ENCODE results near the gene GPD2.

The GPD2 gene

DNA sequence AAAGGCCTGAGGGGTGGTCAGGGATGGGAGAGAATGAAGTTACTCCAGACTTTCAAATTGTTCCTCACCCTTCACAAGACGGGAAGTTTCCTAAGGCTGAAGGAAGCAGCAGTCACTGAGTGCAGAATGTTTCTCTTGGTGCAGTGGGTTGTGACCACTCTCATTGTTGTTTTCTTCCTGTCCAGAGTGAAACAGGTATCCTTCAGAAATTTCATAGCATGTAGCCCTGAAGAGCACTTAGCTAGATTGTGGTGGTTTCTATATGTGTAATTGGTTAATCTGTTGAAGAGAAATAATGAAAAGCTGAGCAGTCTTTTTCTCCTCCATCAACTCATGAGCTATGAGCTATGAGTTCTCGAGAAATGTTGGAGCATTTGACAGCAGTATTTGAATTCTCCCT, 96.8 kb downstream of the GPD2 start:
- DNase-seq (ENCODE audit: low read depth in 2 of 2) = no peak

GRCh38 chr2:156536534-156536933, 100.4 kb downstream of the GPD2 start:
- no peak for DNase-seq (ENCODE audit: low read depth in 2 of 2)

DNA sequence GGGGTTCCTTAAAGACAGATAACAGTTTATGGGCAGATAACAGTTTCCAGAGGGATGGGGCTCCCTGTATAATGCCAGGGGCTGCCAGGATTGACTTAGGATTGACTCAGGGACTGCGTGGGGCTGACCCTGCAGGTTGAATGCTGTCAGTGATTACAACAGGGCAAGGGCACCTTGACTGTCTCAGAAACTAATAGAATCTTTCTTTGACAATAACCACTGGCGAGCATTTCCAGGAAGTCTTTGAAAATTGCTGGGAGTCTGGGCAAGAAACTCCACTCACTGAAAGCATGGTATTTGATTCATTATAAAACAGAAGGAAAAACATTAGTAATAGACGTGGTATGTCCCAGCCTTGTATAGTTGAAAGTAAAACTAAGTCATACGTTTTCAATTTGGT, 101.0 kb downstream of the GPD2 start:
- DNase-seq (ENCODE audit: low read depth in 2 of 2) = no peak

- DNase-seq (ENCODE audit: low read depth in 2 of 2) = no peak
These were observed 101.9 kb downstream of the GPD2 start for GRCh38 chr2:156538083-156538504.

DNA sequence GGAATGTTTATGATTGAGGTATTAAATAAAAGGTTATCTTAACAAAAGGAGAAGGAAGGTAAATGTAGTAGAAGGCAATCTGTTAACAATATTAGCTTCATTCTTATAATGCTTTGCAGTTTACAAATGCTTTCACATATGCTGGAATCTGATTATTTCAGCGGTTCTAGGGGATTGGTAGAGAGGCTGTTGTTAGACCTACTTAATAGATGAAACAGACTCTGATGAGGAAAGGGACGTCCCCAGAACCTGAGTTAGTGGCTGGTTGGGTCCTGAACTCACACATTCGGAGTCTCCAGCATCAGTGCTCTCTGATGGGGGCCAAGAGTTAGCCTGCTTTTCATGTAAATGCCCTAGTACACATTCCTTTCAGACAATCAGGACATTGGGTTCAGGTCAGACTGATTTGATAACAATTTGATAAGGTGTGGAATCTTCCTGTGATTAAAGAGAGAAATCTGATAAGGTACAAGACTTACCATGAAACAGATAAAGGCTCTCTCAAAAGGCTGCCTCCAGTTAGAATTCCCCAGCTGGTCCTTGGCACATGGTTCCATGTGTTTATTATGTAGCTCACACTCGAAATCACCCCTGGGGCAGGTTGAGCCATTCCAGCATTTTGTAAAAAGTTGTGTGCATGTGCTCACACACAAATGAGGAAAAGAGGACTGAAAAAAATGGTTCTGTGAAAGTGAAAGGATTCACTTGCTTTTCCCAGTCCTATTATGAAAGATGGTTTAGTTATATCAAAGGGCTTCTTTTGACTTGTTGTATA, 103.1 kb downstream of the GPD2 start:
- DNase-seq (ENCODE audit: low read depth in 2 of 2) = no peak

GRCh38 chr2:156540706-156541105, 104.5 kb downstream of the GPD2 start:
- no peak for DNase-seq (ENCODE audit: low read depth in 2 of 2)

DNA sequence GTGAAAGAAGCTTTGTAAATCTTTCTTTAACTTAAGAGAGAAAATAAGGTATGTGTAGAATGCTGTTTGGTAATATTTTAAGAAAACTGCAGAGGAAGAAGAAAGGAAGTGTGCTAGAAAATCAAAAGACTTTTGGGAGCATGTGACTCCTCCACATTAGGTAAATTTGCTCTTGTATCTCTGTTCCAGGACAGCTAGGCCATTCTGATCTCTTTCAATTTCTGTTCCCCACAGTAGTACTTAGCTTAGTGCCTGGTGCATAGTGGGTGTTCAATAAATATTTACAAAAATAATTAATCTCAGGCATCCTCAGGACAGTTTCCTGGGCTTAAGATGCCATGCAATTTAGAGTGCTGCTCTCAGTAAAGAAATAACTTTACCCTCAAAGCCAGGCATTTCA, 105.0 kb downstream of the GPD2 start:
- no peak for DNase-seq (ENCODE audit: low read depth in 2 of 2)

- DNase-seq (ENCODE audit: low read depth in 2 of 2) = no peak
These were observed 105.5 kb downstream of the GPD2 start for GRCh38 chr2:156541706-156542105.

DNA sequence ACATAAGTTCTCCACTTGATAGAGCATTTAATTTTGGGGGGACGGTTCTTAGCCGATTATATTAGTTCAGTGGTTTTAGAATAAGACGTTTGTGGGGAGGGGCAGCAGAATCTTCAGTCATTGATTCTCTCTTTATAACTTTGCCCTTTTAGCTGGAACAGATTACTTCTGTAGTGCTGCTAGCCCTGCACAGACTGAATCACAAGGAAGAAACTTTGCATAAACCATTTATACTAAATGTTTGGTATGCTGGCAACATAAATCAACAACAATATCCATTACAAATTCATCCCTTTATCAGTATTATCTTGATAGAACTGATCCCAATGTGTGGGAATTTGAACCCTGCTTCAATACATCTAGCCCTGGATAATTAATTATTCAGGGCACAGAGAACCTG, 112.2 kb downstream of the GPD2 start:
- DNase-seq (ENCODE audit: low read depth in 2 of 2) = no peak

- no peak for DNase-seq (ENCODE audit: low read depth in 2 of 2)
These were observed 117.7 kb downstream of the GPD2 start for GRCh38 chr2:156553714-156554442.

- DNase-seq (ENCODE audit: low read depth in 2 of 2) = no peak
These were observed 125.1 kb downstream of the GPD2 start for GRCh38 chr2:156561326-156561725.

GRCh38 chr2:156562124-156562523, 125.9 kb downstream of the GPD2 start:
- DNase-seq (ENCODE audit: low read depth in 2 of 2) = no peak

GRCh38 chr2:156563994-156564753, 128.0 kb downstream of the GPD2 start:
- DNase-seq (ENCODE audit: low read depth in 2 of 2) = no peak

DNA sequence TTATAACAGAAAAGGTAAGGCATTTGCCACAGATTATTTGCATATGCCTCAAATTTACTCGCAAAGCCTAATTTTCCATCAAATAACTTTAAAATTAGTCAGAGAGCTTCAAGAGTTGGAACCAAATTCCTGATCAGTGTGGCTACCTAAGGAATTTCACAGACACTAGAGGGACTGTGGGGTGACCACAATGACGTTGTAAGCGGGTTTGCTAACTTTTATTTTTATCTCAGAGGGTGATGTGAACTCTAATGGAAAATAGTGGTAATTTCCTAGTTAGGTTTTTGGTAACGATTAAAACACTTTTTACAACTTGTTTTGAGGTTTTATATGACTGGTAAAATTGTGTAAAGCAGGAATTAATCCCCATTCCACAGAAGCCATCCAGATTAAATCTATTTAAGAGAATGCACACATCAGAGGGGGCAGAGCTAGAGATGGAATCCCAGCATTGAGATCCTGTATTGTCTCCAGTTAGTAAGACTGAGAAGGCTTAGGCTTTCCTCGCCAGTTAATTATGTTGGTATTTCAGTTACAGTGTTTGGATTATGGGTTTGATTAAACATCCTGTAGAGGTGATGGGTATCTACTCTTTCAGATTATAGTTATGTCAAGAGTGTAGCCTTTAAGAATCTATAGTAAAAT, 129.0 kb downstream of the GPD2 start:
- no peak for DNase-seq (ENCODE audit: low read depth in 2 of 2)

DNA sequence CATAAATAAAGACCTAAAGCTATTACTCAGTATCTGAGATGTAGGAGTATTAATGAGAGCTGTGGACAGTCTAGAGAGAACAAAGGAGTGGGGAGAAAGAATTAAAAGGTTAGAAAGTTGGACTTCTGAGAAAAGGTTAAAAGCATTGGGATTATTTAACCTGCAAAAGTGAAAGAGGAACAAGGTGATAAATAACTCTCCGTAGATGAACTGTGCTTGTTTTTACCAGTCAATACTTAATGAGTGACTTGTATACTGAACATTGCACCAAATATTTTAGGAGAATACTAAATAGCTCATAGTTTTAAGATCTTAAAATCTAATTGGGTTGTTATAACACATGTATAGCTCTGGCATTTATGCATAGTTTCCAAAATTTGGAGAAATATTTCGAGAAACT, 137.5 kb downstream of the GPD2 start:
- DNase-seq (ENCODE audit: low read depth in 2 of 2) = no peak

DNA sequence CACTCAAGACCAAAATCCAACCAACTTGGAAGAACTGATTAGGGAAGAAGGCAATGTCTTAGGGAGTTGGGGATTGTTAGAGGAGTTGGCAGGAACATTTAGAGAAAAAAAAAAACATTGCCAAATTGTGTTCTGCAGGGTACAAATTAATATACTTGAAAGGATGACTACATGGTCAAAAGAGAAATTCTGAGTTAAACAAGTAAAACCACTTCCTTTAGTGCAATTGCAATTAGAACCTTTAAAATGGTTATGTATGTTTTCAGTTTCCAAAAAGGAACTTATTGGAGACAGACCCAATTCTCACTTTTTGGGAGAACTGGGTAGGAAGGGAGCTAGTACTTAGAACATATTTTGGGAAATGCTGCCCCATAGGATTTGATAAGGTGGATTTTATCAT, 137.9 kb downstream of the GPD2 start:
- DNase-seq (ENCODE audit: low read depth in 2 of 2) = no peak

DNA sequence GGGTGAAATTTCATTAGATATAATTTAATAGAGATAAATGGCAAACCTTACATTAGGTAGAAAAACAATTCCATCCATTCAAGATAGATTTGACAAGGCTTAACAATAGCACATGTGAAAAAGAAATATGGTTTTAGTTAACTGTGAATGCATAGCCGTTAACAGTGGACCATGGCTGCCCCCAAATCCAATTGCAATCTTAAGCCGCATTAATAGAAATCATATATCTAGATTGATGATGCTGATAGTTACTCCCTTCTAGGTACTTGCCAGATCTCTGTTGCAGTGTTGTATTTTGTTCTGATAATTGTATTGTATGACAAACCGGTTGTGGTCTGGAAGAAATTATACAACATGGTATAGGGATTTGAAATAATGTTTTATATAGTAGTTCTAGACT, 139.8 kb downstream of the GPD2 start:
- no peak for DNase-seq (ENCODE audit: low read depth in 2 of 2)

- no peak for DNase-seq (ENCODE audit: low read depth in 2 of 2)
These were observed 144.3 kb downstream of the GPD2 start for GRCh38 chr2:156580501-156580900.

GRCh38 chr2:156581280-156581679, 145.1 kb downstream of the GPD2 start:
- DNase-seq (ENCODE audit: low read depth in 2 of 2) = no peak

DNA sequence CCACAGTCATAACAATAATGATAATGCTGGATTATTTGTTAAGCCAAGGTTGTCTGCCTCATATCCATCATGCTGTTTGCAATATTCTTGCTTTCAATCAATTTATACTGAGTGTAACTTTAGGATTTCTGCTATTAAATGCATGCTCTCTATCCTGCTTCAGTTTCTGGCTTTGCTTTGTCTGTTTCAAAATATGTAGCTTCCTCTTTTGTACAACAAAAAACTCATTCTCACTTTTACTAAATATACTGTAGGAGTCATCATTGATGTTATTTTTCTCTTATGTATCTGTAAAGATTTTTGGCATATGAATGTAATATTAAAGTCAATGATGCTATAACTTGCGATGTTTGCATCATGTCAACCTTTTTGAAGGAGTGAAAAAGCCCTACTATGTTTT, 149.3 kb downstream of the GPD2 start:
- DNase-seq (ENCODE audit: low read depth in 2 of 2) = no peak

GRCh38 chr2:156586621-156587020, 150.4 kb downstream of the GPD2 start:
- no peak for DNase-seq (ENCODE audit: low read depth in 2 of 2)
